Neural crest cell (in vitro differentiated cells): ENCODE results near the gene BIVM. TPM values are rescaled to one million over a fixed set of nuclear protein-coding genes. Genes with fewer than 3 reads are reported as not detected.

Experiments used
- DNase-seq: peaks from one replicate; pipeline ENCODE4 v3.0.0; 2021; ENCODE audit warnings: low read depth, mixed read lengths, low spot score
- H3K27ac Mint-ChIP-seq: one replicate; pipeline ENCODE4 v1.8.0; 2021; ENCODE audit warnings: mild to moderate bottlenecking, mixed read lengths; ENCODE audit not compliant: unreplicated experiment
- H3K27me3 Mint-ChIP-seq: 2 replicates; pipeline ENCODE4 v1.8.0; 2021; ENCODE audit warnings: low read depth, mild to moderate bottlenecking, mixed read lengths
- H3K36me3 Mint-ChIP-seq: 2 replicates; pipeline ENCODE4 v1.8.0; 2021; ENCODE audit warnings: low read depth, mild to moderate bottlenecking, mixed read lengths
- H3K4me1 Mint-ChIP-seq: 2 replicates; pipeline ENCODE4 v1.8.0; 2021; ENCODE audit warnings: mixed read lengths
- H3K4me3 Mint-ChIP-seq: one replicate; pipeline ENCODE4 v1.8.0; 2021; ENCODE audit warnings: mild to moderate bottlenecking, mixed read lengths
- H3K9me3 Mint-ChIP-seq: 2 replicates; pipeline ENCODE4 v1.8.0; 2021; ENCODE audit warnings: mixed read lengths
- total RNA-seq: library from RNA; stranded (reverse); gene quantifications from 2 replicates; pipeline ENCODE4 v1.2.1, GENCODE V29; 2021
- TF ChIP-seq, protein P1 (sequence below): fragments of 200-600 bp; sonication (generic); conservative IDR thresholded peaks from 2 replicates; pipeline ENCODE4 v1.5.0; 2021; ENCODE audit warnings: antibody characterized with exemption, mild to moderate bottlenecking

The BIVM gene
- total RNA-seq, 1 donor from 2014 or later: 26.4 TPM

DNA sequence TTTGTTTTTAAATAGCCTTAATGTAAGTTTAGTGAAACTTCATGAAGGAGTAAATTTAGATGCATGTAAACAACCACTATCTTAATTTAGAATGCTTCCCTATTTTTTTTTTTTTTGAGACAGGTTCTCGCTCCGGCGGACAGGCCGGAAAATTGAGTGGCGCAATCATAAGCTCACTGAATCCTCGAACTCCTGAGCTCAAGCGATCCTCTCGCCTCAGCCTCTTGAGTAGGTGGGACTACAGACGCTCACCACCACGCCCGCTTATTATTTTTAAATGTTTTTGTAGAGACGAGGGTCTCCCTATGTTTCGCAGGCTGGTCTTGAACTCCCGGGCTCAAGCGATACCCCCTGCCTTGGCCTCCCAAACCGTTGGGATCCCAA lies 26.9 kb upstream of the BIVM start:
- Mint-ChIP-seq H3K27ac (no peak overlapping the region), H3K4me3 (peak overlapping the region; percentile 78), H3K9me3 (peaks cover 2% of the 10 kb centered on the region), H3K4me1 (peaks cover 34% of the 10 kb centered on the region), H3K27me3 (no peaks in the 10 kb centered on the region), H3K36me3 (peaks cover 5% of the 10 kb centered on the region)
- no peak for DNase-seq
- TF ChIP-seq, protein P1, sequence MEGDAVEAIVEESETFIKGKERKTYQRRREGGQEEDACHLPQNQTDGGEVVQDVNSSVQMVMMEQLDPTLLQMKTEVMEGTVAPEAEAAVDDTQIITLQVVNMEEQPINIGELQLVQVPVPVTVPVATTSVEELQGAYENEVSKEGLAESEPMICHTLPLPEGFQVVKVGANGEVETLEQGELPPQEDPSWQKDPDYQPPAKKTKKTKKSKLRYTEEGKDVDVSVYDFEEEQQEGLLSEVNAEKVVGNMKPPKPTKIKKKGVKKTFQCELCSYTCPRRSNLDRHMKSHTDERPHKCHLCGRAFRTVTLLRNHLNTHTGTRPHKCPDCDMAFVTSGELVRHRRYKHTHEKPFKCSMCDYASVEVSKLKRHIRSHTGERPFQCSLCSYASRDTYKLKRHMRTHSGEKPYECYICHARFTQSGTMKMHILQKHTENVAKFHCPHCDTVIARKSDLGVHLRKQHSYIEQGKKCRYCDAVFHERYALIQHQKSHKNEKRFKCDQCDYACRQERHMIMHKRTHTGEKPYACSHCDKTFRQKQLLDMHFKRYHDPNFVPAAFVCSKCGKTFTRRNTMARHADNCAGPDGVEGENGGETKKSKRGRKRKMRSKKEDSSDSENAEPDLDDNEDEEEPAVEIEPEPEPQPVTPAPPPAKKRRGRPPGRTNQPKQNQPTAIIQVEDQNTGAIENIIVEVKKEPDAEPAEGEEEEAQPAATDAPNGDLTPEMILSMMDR: no peak

DNA sequence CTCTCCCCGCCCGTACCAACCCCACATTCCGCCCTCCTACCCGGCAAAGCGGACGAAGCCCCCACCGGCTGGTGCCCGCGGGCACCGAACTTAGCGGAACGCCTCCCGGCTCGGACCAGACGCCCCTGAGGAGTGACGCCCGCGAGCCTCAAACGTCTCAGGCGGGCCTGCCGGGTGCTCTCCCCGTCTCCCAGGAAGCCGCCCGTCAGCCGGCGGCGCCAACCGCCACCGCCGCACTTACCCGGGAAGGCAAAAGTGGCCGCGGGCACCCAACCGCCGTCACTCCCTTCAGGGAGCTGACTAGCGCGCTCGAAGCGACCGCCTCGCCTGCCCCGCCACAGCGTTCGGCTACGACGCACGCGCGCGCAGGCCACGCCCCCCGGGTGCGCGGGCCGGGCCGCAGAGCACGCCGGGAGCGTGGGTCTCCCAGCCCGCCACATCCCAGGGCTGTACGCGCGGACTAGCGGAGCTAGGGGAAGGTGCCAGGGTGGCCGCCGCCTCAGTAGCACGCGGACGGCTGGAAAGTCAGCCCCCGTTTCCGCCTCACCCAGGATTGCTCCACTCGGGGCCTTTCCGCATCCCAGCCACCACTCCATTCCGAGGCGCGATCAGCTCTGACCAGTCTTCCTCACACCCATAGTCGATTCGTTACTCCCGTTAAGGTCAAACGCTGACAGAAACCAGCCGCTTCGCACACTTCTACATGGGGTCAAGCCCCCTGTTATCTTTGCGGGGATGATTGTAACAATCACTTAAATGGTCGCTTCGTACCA lies 25.3 kb upstream of the BIVM start, which contains the start of gene TEX30:
Gene TEX30 (minus strand): TSS at position 346 of the 773 bp plus-strand sequence. CDS start 3,760 bp downstream, outside the sequence.
- Mint-ChIP-seq H3K36me3 (peaks cover 5% of the 10 kb centered on the region), H3K4me1 (peaks cover 34% of the 10 kb centered on the region), H3K27ac (peak within 1 kb of the TSS; percentile 92), H3K9me3 (peaks cover 2% of the 10 kb centered on the region), H3K27me3 (no peaks in the 10 kb centered on the region), H3K4me3 (peak within 1 kb of the TSS; percentile 93)
- TF ChIP-seq, protein P1: no peak
- peak; percentile 75 for DNase-seq

DNA sequence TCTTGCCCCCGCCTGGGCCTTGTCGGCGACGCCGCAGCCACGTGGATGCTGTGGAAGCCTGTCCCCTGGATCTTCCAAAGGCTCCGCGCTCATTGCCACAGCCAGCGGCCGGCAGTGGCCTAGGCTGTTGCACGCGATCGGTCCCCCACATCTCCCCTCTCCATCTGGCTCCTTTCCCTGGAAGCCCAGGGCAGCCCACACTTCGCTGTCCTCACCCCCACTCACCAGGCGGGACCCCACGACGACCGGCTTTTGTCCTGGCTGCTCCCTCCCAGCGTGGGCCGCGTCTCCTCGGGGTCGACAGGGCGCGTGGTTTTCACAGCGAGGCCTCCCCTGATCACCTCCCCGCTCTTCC lies 24.7 kb upstream of the BIVM start:
- no peaks in the 10 kb centered on the region for H3K27me3 Mint-ChIP-seq

DNA sequence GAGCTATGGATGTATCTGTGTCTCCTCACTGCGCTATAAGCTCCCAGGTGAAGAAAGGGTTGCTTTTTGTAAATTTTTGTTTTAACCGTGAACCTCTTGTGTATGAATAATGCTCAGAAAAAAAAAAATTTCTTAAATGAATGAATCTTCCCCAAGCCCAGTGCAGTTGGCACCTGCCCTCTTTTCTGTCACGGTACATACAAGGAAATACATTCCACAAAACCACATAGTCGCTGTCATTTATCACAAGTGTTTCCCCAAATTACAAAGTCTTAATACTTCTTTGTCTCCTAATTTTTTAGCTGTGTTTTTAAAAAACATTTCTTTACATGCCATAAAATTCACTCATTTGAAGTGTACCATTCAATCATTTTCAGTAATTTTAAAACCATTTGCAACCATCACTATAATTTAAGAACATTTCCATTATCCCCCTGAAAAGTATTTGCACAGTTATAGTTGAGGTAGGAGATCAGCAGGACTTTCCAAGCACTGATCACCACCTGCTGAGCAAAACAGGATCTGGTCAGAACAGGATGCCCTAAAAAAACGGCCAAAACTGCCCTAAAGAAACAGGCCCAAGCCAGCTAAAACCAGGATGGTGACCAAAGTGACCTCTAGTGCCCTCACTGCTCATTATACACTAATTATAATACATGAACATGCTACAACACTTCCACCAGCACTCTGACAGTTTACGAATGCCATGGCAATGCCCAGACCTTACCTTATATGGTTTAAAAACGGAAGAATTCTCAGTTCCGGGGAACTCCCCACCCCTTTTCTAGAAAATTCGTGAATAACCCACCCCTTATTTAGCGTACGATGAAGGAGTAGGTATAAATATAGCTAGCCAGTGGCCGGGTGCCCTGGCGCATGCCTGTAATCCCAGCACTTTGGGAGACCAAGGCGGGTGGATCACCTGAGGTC lies 24.1 kb upstream of the BIVM start:
- Mint-ChIP-seq H3K27me3 (no peaks in the 10 kb centered on the region), H3K4me3 (peak overlapping the region; percentile 86), H3K36me3 (peaks cover 8% of the 10 kb centered on the region), H3K9me3 (peaks cover 2% of the 10 kb centered on the region), H3K27ac (no peak overlapping the region), H3K4me1 (peaks cover 31% of the 10 kb centered on the region)
- DNase-seq: no peak
- TF ChIP-seq, protein P1: no peak

More for the DNA sequence above, 24.7 kb upstream of the BIVM start:
- peak overlapping the region; percentile 86 for H3K4me3 Mint-ChIP-seq
- H3K9me3 Mint-ChIP-seq: peaks cover 2% of the 10 kb centered on the region
- DNase-seq: no peak
- H3K27ac Mint-ChIP-seq: peak overlapping the region; percentile 25
- TF ChIP-seq, protein P1: no peak
- peaks cover 5% of the 10 kb centered on the region for H3K36me3 Mint-ChIP-seq
- H3K4me1 Mint-ChIP-seq: peaks cover 34% of the 10 kb centered on the region

DNA sequence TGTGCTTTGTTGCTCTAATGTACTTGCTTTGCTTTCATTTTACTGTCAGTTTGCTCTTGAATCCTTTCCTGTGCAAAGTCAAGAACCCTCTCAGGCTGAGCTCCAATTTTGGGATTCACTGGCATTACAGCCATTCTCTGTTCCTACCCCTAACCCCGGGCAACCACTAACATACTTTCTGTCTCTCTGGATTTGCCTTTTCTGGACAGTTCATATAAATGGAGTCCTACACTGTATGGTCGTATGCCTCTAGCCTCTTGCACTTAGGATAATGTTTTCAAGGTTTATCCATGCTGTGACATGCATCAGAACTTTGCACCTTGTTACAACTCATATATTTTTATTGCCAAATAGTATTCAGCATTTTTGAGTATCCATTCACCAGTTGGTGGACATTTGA lies 22.6 kb upstream of the BIVM start:
- Mint-ChIP-seq H3K9me3 (peaks cover 5% of the 10 kb centered on the region), H3K27ac (no peak overlapping the region), H3K4me3 (no peak overlapping the region), H3K27me3 (no peaks in the 10 kb centered on the region), H3K36me3 (peaks cover 13% of the 10 kb centered on the region), H3K4me1 (peaks cover 26% of the 10 kb centered on the region)
- no peak for DNase-seq
- TF ChIP-seq, protein P1: no peak
